NCI-H1105 treated with DMSO at 0.1 percent for 48 hours (cell line): ENCODE measurements around the gene BICD2.
A peak's percentile ranks its signal among the peaks of the same experiment; 100 is the strongest.

Source experiments
- DNase-seq: peaks from one replicate; lab custom pipeline; 2025; lab: John Stamatoyannopoulos, UW

The BICD2 gene

GRCh38 chr9:92727716-92728700 lies 36.6 kb downstream of the BICD2 start:
- DNase-seq = no peak

GRCh38 chr9:92726971-92727715 lies 37.5 kb downstream of the BICD2 start:
- no peak for DNase-seq

GRCh38 chr9:92726348-92726747 lies 38.3 kb downstream of the BICD2 start:
- no peak for DNase-seq

- no peak for DNase-seq
Observed at GRCh38 chr9:92725766-92726165, 38.9 kb downstream of the BICD2 start.

- no peak for DNase-seq
Observed at GRCh38 chr9:92725266-92725545, 39.4 kb downstream of the BICD2 start.

GRCh38 chr9:92724528-92725265 lies 39.9 kb downstream of the BICD2 start:
- DNase-seq = peak; percentile 53

- no peak for DNase-seq
Observed at GRCh38 chr9:92723801-92724323, 40.8 kb downstream of the BICD2 start.

GRCh38 chr9:92723299-92723625 lies 41.4 kb downstream of the BICD2 start:
- DNase-seq = peak; percentile 92

- no peak for DNase-seq
Observed at GRCh38 chr9:92722386-92723298, 42.0 kb downstream of the BICD2 start.

GRCh38 chr9:92721548-92721947 lies 43.1 kb downstream of the BICD2 start:
- no peak for DNase-seq

GRCh38 chr9:92720807-92721535 lies 43.7 kb downstream of the BICD2 start:
- DNase-seq = no peak

- no peak for DNase-seq
Observed at GRCh38 chr9:92720209-92720765, 44.3 kb downstream of the BICD2 start.

GRCh38 chr9:92719028-92719647 lies 45.5 kb downstream of the BICD2 start:
- DNase-seq = no peak

- no peak for DNase-seq
Observed at GRCh38 chr9:92718086-92719001, 46.3 kb downstream of the BICD2 start.

GRCh38 chr9:92717201-92718085 lies 47.2 kb downstream of the BICD2 start:
- no peak for DNase-seq

- DNase-seq = peak; percentile 42
Observed at GRCh38 chr9:92716557-92716956, 48.1 kb downstream of the BICD2 start.

GRCh38 chr9:92715488-92716231 lies 49.0 kb downstream of the BICD2 start:
- no peak for DNase-seq
